CD4-positive, alpha-beta T cell treated with Interferon alpha-2 for 1 hour (primary cell): ENCODE measurements around the gene DCDC2.
"Not testable (repeated sequence)": the region's sequence is repeated elsewhere in the genome, so short reads cannot be mapped to it uniquely, and the experiment has no call there.

Experiments
- DNase-seq, 2 donors: peaks; one replicate each; pipeline ENCODE4 v3.0.0-alpha.2; 2020 to 2022

DCDC2 gene

GRCh38 chr6:24323632-24324337 lies 34.1 kb downstream of the DCDC2 start:
- no peak for DNase-seq

- no peak for DNase-seq
Observed at GRCh38 chr6:24322924-24323323, 34.9 kb downstream of the DCDC2 start.

GRCh38 chr6:24322446-24322845 lies 35.4 kb downstream of the DCDC2 start:
- not testable (repeated sequence) for DNase-seq

- DNase-seq: no peak
Observed at GRCh38 chr6:24321538-24322162, 36.2 kb downstream of the DCDC2 start.

GRCh38 chr6:24313251-24314141 lies 44.4 kb downstream of the DCDC2 start:
- no peak for DNase-seq

GRCh38 chr6:24311775-24312174 lies 46.1 kb downstream of the DCDC2 start:
- DNase-seq: not testable (repeated sequence)

GRCh38 chr6:24307881-24308280 lies 50.0 kb downstream of the DCDC2 start:
- no peak for DNase-seq

- DNase-seq: no peak
Observed at GRCh38 chr6:24306936-24307335, 50.9 kb downstream of the DCDC2 start.

- DNase-seq: no peak
Observed at GRCh38 chr6:24306038-24306437, 51.8 kb downstream of the DCDC2 start.

- DNase-seq: no peak
Observed at GRCh38 chr6:24296944-24297343, 60.9 kb downstream of the DCDC2 start.

- not testable (repeated sequence) for DNase-seq
Observed at GRCh38 chr6:24293852-24294251, 64.0 kb downstream of the DCDC2 start.

- DNase-seq: no peak
Observed at GRCh38 chr6:24287239-24287638, 70.6 kb downstream of the DCDC2 start.

- DNase-seq: no peak
Observed at GRCh38 chr6:24284006-24284405, 73.9 kb downstream of the DCDC2 start.

- DNase-seq: peak; percentile 28 to 35
Observed at GRCh38 chr6:24283043-24283985, 74.5 kb downstream of the DCDC2 start.

- no peak for DNase-seq
Observed at GRCh38 chr6:24274441-24275083, 83.3 kb downstream of the DCDC2 start.

GRCh38 chr6:24273096-24273870 lies 84.6 kb downstream of the DCDC2 start:
- DNase-seq: no peak

- DNase-seq: no peak
Observed at GRCh38 chr6:24272553-24272952, 85.3 kb downstream of the DCDC2 start.

GRCh38 chr6:24272148-24272547 lies 85.7 kb downstream of the DCDC2 start:
- DNase-seq: no peak

GRCh38 chr6:24270011-24270410 lies 87.8 kb downstream of the DCDC2 start:
- no peak for DNase-seq

GRCh38 chr6:24258214-24258613 lies 99.6 kb downstream of the DCDC2 start:
- not testable (repeated sequence) for DNase-seq

GRCh38 chr6:24257282-24257681 lies 100.6 kb downstream of the DCDC2 start:
- no peak for DNase-seq
